Measurements from ENCODE around the gene SYNPO2. TPM values are rescaled to one million over a fixed set of nuclear protein-coding genes. Genes with fewer than 3 reads are reported as not detected.

The SYNPO2 gene
- total and polyA plus RNA-seq, 2 of the 13 experiments (the other 11 are each of a cell fraction or from before 2014, with no cell fraction given) = not detected

GRCh38 chr4:119080721-119081541 lies 192.3 kb downstream of the SYNPO2 start (continued):
- TF ChIP-seq ZNF549 (CRISPR knock-in tag; IDR thresholded peaks at IDR 0.05) (no peak), PAX8 (CRISPR knock-in tag; IDR thresholded peaks at IDR 0.05; ENCODE audit: borderline replicate concordance) (no peak), POLR2A (IDR thresholded peaks at IDR 0.05; ENCODE audit: insufficient read depth in 1 of 2, low read depth in 2 of 2, low read length in 2 of 2) (no peak), ZKSCAN5 (CRISPR knock-in tag; IDR thresholded peaks at IDR 0.05) (no peak), HNF4A (CRISPR knock-in tag; IDR thresholded peaks at IDR 0.05) (peak; percentile 81), RFXAP (CRISPR knock-in tag; IDR thresholded peaks at IDR 0.05; ENCODE audit: borderline replicate concordance) (no peak), MTA3 (CRISPR knock-in tag; IDR thresholded peaks at IDR 0.05) (no peak), IKZF5 (CRISPR knock-in tag; IDR thresholded peaks at IDR 0.05) (peak; percentile 70; the same call in 1 of the 2 replicates), ZNF772 (CRISPR knock-in tag; IDR thresholded peaks at IDR 0.05) (no peak), ADNP (CRISPR knock-in tag; IDR thresholded peaks at IDR 0.05) (no peak), ZNF768 (CRISPR knock-in tag; IDR thresholded peaks at IDR 0.05) (no peak), TCF7 (IDR thresholded peaks at IDR 0.05; ENCODE audit: low read depth) (peak; percentile 92), ZBTB33 (CRISPR knock-in tag; IDR thresholded peaks at IDR 0.05) (no peak), SNAPC4 (CRISPR knock-in tag; IDR thresholded peaks at IDR 0.05) (no peak), RARG (CRISPR knock-in tag; IDR thresholded peaks at IDR 0.05; ENCODE audit: low read depth) (no peak), DNMT3B (CRISPR knock-in tag; conservative IDR thresholded peaks at IDR 0.05) (peak; percentile 23; the same call in 1 of the 2 replicates), THAP11 (CRISPR knock-in tag; IDR thresholded peaks at IDR 0.05) (peak; percentile 33; the same call in 1 of the 2 replicates), TFE3 (CRISPR knock-in tag; IDR thresholded peaks at IDR 0.05) (no peak), HMG20B (CRISPR knock-in tag; conservative IDR thresholded peaks at IDR 0.05) (no peak), POLR2AphosphoS2 (IDR thresholded peaks at IDR 0.05; ENCODE audit: low read depth, low read length) (no peak), ZNF740 (CRISPR knock-in tag; IDR thresholded peaks at IDR 0.05) (no peak)

Measured in HepG2 (cell line).